Smooth muscle cell (in vitro differentiated cells): ENCODE measurements around the gene TBC1D10A. TPM values are rescaled to one million over a fixed set of nuclear protein-coding genes. Genes with fewer than 3 reads are reported as not detected.

Experiments
- DNase-seq: peaks from one replicate; lab custom pipeline; 2025; ENCODE audit not compliant: unreplicated experiment; lab: John Stamatoyannopoulos, UW
- H2AFZ ChIP-seq: fragments of 200-600 bp; sonication (generic); 2 replicates; pipeline ENCODE4 v1.6.0; 2016; ENCODE audit warnings: antibody characterized with exemption, low read depth, mild to moderate bottlenecking
- H3F3A ChIP-seq: fragments of 200-600 bp; sonication (generic); 2 replicates; pipeline ENCODE4 v1.6.0; 2017; ENCODE audit warnings: antibody characterized with exemption, low read depth
- H3K27ac ChIP-seq: fragments of 200-600 bp; sonication (generic); 2 replicates; pipeline ENCODE4 v1.5.1; 2016; ENCODE audit warnings: low read depth, mild to moderate bottlenecking
- H3K27me3 ChIP-seq: fragments of 200-600 bp; sonication (generic); 2 replicates; pipeline ENCODE4 v1.6.1; 2016; ENCODE audit warnings: low read depth, mild to moderate bottlenecking
- H3K36me3 ChIP-seq: fragments of 200-600 bp; sonication (generic); 2 replicates; pipeline ENCODE4 v1.5.1; 2016; ENCODE audit warnings: low read depth
- H3K4me1 ChIP-seq: fragments of 200-600 bp; sonication (generic); 2 replicates; pipeline ENCODE4 v1.5.1; 2016; ENCODE audit warnings: low read depth
- H3K4me2 ChIP-seq: fragments of 200-600 bp; sonication (generic); 2 replicates; pipeline ENCODE4 v1.6.0; 2016; ENCODE audit warnings: mild to moderate bottlenecking
- H3K4me3 ChIP-seq: fragments of 200-600 bp; sonication (generic); 2 replicates; pipeline ENCODE4 v1.5.1; 2016; ENCODE audit warnings: mild to moderate bottlenecking
- H3K79me2 ChIP-seq: fragments of 200-600 bp; sonication (generic); 2 replicates; pipeline ENCODE4 v1.6.0; 2016; ENCODE audit warnings: low read depth, mild to moderate bottlenecking
- H3K9ac ChIP-seq: fragments of 200-600 bp; sonication (generic); 2 replicates; pipeline ENCODE4 v1.6.0; 2016; ENCODE audit warnings: low read depth
- H3K9me3 ChIP-seq: fragments of 200-600 bp; sonication (generic); replicated peaks from 2 replicates; pipeline ENCODE4 v1.5.1; 2016; ENCODE audit warnings: low read depth
- H4K20me1 ChIP-seq: fragments of 200-600 bp; sonication (generic); 2 replicates; pipeline ENCODE4 v1.6.0; 2016; ENCODE audit warnings: low read depth
- WGBS: methylation state at CpG from one replicate; pipeline ENCODE4 v1.1.7; 2016; ENCODE audit warnings: low lambda C conversion rate; 5-methylcytosine and 5-hydroxymethylcytosine counted together
- polyA plus RNA-seq: library from polyadenylated mRNA; unstranded; fragments of >200 nt; fragmentation: Nextera tagmentation; extraction: Ambion mirVana; gene quantifications from 2 replicates; pipeline ENCODE4 v1.2.1, GENCODE V29; 2016
- total RNA-seq: library from RNA; depleted of rRNA; stranded (reverse); fragments of >200 nt; gene quantifications from 2 replicates; pipeline ENCODE4 v1.2.3, GENCODE V29; 2014
- TF ChIP-seq, protein P1 (sequence below): fragments of 200-600 bp; sonication (generic); IDR thresholded peaks from 2 replicates; pipeline ENCODE4 v1.5.1; 2017; ENCODE audit warnings: borderline replicate concordance, mild to moderate bottlenecking, antibody characterized with exemption; ENCODE audit not compliant: insufficient read depth, poor library complexity, severe bottlenecking

Gene TBC1D10A
- total and polyA plus RNA-seq, 2 experiments from 2014 or later, result 16.8 to 51.1 TPM

DNA sequence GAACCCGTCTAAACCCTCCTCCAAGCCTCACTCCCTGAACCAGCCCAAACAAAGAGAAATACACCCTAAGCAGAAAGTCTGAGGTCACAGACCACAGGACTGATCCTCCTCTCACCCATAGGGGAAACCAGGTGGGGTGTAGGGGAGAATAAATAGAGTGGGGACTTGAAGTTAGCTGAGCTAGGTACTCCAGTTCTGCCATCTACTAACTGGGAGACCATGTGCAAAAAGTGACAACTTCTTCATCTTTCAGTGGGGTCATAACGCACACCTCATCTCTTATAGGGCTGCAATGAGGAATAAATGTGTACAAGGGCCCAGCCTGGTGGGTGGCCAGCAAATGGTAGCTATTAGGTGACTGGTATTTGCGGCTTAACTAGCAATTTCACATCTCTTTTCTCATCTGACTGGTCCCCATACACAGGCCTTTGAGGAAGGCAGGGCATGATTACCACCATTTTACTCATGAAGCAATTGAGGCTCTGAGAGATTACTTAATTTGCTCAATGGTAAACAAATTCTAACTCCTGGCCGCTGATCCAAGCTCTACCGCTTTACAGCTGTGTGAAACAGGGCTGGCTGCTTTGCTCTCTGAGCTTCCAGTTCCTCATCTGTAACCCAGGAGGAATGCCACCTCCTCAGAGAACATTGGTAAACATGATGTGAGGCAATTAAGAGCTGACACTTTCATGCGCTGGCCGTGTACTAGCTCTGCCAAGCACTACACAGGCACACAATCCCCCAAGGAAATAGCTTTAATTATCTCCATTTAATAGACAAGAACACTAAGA, 16.6 kb downstream of the TBC1D10A start:
- Histone ChIP-seq H3K4me3 (no peak overlapping the region), H4K20me1 (peaks cover 99% of the 10 kb centered on the region), H3K9ac (peak overlapping the region; percentile 4), H3K9me3 (no peaks in the 10 kb centered on the region), H3F3A (peaks cover 25% of the 10 kb centered on the region), H2AFZ (no peak overlapping the region), H3K79me2 (peaks cover 91% of the 10 kb centered on the region), H3K4me2 (peak overlapping the region; percentile 45), H3K4me1 (peaks cover 20% of the 10 kb centered on the region), H3K27ac (peak overlapping the region; percentile 62), H3K27me3 (no peaks in the 10 kb centered on the region), H3K36me3 (no peaks in the 10 kb centered on the region)
- DNase-seq, result no peak
- TF ChIP-seq, protein P1, sequence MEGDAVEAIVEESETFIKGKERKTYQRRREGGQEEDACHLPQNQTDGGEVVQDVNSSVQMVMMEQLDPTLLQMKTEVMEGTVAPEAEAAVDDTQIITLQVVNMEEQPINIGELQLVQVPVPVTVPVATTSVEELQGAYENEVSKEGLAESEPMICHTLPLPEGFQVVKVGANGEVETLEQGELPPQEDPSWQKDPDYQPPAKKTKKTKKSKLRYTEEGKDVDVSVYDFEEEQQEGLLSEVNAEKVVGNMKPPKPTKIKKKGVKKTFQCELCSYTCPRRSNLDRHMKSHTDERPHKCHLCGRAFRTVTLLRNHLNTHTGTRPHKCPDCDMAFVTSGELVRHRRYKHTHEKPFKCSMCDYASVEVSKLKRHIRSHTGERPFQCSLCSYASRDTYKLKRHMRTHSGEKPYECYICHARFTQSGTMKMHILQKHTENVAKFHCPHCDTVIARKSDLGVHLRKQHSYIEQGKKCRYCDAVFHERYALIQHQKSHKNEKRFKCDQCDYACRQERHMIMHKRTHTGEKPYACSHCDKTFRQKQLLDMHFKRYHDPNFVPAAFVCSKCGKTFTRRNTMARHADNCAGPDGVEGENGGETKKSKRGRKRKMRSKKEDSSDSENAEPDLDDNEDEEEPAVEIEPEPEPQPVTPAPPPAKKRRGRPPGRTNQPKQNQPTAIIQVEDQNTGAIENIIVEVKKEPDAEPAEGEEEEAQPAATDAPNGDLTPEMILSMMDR, result no peak
- 47% methylated on average over 7 of the region's 7 CpGs for WGBS

DNA sequence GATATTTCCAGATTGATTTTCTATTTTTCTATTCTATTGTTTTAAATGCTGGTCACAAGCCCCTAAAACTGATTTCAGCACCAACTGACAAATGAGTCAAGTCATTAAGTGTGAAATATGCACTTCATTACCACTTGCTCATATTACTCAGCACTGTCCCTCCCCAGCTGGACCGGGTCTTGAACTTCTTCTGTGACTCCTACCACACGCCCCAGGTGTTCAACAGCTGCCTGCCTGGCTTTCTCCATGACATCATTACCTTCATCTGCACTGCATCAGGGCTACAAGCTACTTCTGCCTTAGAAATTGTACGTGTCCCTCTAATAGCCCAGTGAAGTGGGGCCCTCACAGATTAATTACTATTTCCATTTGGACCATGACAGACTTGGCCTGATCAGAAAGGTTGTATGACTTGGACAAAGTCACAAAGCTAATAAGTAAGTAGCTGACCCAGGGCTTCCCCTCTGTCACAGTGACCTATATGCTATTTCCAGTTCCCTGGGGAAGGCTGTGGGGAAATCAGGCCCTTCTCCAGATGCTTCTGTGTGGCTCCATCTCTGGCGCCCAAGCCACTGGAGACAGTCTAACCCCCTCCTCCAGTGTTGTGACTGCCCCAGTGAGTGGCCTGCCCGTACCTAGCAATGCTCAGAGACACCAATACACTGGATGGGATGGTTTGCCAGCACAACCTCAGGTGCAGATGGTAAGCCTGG, 18.1 kb downstream of the TBC1D10A start:
- peaks cover 99% of the 10 kb centered on the region for H4K20me1 ChIP-seq

DNA sequence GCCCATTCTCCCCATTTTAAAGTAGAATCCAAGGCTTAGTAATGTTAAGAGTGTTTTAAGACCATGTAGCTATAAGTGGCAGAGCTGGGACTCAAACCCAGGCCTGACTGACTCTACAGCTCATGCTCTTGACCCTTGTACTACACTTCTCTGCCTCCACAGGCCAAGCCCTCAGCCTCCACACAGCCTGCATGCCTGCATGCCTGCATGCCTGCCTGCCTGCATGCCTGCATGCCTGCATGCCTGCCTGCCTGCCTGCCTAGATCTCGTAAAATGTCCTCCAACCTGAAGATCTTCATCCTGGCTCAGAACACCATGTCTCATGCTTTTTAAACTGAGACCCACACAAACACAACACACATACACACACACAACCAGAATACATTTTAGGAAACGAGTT, 18.6 kb downstream of the TBC1D10A start:
- TF ChIP-seq, protein P1, result no peak
- Histone ChIP-seq H3K4me2 (no peak overlapping the region), H3K9me3 (no peaks in the 10 kb centered on the region), H3K9ac (no peak overlapping the region), H4K20me1 (peaks cover 100% of the 10 kb centered on the region), H3K27me3 (no peaks in the 10 kb centered on the region), H3K4me1 (peaks cover 20% of the 10 kb centered on the region), H3K4me3 (no peak overlapping the region), H3F3A (peaks cover 39% of the 10 kb centered on the region), H3K27ac (peak overlapping the region; percentile 30), H3K36me3 (no peaks in the 10 kb centered on the region), H3K79me2 (peaks cover 90% of the 10 kb centered on the region), H2AFZ (no peak overlapping the region)
- WGBS, result 73% methylated on average over 2 of the region's 2 CpGs
- no peak for DNase-seq

More for the DNA sequence above, 18.1 kb downstream of the TBC1D10A start:
- 75% methylated on average over 5 of the region's 5 CpGs for WGBS
- peak overlapping the region; percentile 37 for H3K27ac ChIP-seq
- TF ChIP-seq, protein P1, result no peak
- H3K27me3 ChIP-seq, result no peaks in the 10 kb centered on the region
- peaks cover 34% of the 10 kb centered on the region for H3F3A ChIP-seq
- H3K9ac ChIP-seq, result no peak overlapping the region
- no peak overlapping the region for H2AFZ ChIP-seq
- no peaks in the 10 kb centered on the region for H3K36me3 ChIP-seq
- H3K4me3 ChIP-seq, result no peak overlapping the region
- H3K4me1 ChIP-seq, result peaks cover 20% of the 10 kb centered on the region
- H3K4me2 ChIP-seq, result no peak overlapping the region
- DNase-seq, result no peak
- peaks cover 87% of the 10 kb centered on the region for H3K79me2 ChIP-seq
- no peaks in the 10 kb centered on the region for H3K9me3 ChIP-seq
